ENCODE results near the gene RBMS3.

The RBMS3 gene

DNA sequence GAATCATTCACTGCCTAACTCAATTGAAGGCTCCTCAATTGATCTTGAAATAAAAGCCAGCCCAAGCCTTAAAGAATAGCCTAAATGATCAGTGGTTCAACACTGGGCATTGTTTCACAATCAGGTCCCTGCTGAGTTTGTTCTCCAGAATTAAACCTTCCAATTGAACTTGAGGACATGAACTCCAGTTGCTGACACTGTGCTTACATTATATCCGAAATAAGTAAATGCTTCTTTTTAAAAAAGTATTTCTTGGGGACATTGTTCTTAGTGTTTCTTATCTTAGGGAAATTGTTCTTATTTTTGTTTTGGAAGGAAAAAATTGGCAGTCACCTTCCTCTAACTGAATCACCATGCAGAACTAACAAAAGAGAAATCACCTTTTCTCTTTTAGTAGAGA lies 450.2 kb downstream of the RBMS3 start:
- TF ChIP-seq, protein P1, sequence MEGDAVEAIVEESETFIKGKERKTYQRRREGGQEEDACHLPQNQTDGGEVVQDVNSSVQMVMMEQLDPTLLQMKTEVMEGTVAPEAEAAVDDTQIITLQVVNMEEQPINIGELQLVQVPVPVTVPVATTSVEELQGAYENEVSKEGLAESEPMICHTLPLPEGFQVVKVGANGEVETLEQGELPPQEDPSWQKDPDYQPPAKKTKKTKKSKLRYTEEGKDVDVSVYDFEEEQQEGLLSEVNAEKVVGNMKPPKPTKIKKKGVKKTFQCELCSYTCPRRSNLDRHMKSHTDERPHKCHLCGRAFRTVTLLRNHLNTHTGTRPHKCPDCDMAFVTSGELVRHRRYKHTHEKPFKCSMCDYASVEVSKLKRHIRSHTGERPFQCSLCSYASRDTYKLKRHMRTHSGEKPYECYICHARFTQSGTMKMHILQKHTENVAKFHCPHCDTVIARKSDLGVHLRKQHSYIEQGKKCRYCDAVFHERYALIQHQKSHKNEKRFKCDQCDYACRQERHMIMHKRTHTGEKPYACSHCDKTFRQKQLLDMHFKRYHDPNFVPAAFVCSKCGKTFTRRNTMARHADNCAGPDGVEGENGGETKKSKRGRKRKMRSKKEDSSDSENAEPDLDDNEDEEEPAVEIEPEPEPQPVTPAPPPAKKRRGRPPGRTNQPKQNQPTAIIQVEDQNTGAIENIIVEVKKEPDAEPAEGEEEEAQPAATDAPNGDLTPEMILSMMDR (IDR thresholded peaks at IDR 0.05) = no peak

DNA sequence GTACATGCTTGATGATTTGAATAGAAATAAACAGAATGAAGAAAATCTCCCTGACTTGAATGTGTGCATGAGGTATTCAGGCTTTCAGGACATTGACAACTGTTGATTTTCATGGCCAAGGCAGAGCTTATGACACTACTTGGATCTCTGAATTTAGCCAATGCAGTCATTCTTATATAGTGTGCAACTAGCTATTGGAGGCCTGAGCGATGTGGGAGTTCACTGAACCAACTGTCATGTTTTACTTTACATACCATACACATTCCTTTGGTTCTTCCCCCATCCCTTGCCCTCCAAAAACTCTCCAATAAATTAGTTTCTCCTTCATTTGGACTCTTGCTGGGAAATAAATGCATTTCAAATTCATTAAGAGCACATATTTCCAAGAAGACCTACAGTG lies 460.4 kb downstream of the RBMS3 start:
- TF ChIP-seq, protein P1 (IDR thresholded peaks at IDR 0.05) = no peak

DNA sequence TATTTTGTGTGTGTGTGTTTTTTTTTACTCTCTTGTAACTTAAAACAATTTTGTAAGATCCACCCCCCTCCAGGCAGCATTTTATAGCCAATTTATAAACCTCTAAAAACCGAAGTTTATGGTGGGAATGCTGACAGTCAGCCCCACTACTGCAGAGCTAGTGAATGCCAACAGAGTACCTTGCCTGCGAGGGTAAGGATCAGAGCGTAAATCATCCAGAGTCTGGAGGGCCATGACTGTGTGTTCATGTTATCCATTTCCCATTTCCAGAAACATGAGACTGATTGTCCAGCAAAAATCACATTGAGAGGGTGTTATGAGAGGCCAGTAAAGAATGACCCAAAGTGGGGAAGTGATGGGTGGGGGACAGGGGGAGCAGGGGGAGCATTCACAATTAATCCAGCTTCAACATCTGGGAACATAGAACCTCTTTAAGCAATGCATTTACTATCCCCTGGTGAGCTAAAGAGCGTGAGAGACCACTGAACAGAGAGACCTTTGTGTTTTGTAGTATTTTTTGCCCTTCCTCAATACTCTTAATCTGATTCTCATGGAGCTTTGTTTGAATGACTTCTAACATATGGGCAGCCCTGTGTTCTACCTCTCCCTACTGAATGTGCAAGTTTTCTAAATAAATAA lies 464.5 kb downstream of the RBMS3 start:
- TF ChIP-seq, protein P1 (IDR thresholded peaks at IDR 0.05) = no peak

DNA sequence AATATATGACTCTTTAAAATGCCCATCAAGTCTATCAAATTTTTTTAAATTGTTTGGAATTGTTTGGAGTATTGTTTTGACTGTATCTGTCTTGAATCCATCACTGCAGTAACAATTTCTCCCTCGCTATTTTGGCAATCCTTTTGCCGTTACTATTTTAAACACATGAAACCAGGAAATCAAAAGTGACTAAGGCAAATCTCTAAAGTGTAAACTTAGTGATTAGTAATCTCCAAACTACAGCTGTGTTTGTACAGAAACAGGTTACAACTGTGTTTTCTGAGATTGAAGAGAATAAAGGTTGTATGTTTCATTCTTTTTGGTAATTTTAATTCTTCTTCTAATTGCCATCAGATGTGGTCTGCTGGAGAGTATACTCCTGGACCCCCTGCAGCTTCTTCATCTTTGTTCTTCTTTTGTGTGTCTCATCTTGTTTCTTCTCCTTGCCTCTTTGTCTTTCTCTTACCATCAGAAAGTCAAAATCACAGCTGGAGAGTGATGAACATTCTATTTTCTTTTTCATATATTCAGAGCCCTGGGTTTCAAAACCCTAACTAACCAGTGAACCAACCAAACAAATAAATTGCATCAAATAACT lies 465.4 kb downstream of the RBMS3 start:
- TF ChIP-seq, protein P1 (IDR thresholded peaks at IDR 0.05) = no peak

DNA sequence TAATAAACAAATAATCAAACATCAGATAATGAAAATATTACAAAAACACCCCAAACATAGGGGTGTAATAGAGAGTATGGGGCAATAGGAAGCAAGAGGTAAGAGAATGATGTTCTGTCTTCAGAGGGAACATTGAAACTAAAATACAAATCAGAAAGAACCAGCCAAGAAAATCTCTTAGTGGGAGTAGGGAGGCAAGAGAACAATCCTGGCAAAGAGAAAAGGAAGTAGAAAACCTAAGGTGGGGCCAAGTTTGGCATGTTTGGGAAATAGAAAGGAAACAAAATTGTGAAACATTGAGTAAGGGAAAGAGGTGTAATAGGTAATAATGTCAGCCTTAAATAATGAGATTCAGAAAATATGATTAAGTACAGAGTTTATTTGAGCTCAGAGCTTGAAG lies 467.1 kb downstream of the RBMS3 start:
- TF ChIP-seq, protein P1 (IDR thresholded peaks at IDR 0.05) = no peak

DNA sequence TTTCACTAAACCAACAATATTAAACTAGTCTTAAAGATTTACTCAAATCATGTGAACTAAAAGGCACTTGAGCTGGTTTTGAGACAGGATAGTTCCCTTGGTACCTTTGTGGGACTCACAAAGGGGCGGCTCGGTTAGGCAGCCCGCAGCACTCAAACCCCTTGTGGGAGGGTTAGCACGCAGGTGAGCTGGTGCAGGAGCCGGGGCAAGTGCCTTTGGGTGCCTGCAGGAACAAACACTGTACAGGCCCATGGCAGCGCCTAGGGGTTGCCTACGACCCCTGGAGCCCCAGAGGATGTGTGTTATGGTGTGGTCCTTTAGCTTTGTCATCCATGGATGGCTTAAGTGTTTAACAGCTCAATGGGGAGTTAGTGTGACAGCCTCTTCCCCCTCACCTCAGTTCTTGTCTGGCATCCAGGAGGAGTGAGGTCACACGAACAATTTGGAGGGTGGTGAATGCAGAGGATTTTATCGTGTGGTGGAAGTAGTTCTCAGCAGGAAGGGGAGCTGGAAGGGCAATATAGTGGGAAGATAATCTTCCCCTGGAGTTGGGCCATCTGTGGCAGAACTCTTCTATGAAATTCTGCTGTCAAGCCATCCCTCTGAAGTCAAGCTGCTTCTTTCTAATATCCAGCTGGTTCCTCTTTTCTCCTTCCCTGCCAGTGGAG lies 470.9 kb downstream of the RBMS3 start:
- TF ChIP-seq, protein P1 (IDR thresholded peaks at IDR 0.05) = no peak

DNA sequence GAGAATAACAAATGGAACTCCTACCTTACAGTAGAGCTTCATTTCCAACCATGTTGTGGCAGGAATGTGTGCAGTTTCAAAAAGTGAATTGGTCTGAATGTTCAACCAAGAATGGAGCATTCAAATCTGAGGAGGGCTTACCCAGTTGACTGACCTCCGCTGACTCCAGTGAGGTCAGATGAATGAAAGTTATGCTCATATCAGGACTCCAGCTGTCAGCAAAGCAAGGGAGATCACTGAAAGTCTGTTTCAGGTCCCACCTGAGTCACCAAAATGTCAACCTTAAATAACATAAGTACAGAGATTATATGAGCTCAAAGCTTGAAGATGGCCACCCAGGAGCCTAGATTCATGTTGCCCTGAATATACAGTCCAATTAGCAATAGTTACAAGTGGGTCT lies 473.5 kb downstream of the RBMS3 start:
- TF ChIP-seq, protein P1 (IDR thresholded peaks at IDR 0.05) = no peak

Measured in LNCAP (cell line).